Activated T-cell treated with anti-CD3 and anti-CD28 coated beads for 48 hours (primary cell): ENCODE results near the gene AGO3.
"Not testable (repeated sequence)": the region's sequence is repeated elsewhere in the genome, so short reads cannot be mapped to it uniquely, and the experiment has no call there.

ENCODE experiments used
- DNase-seq: peaks from one replicate; pipeline ENCODE4 v3.0.0-alpha.2; 2020; ENCODE audit warnings: low read depth

Gene AGO3

GRCh38 chr1:35925741-35926140, 5.2 kb upstream of the AGO3 start:
- no peak for DNase-seq

- DNase-seq: no peak
Observed at GRCh38 chr1:35927472-35927871, 3.4 kb upstream of the AGO3 start.

GRCh38 chr1:35929730-35930592, 944 bp upstream of the AGO3 start:
- peak; percentile 7 for DNase-seq

- DNase-seq: no peak
Observed at GRCh38 chr1:35931446-35932157, 697 bp downstream of the AGO3 start.

- DNase-seq: no peak
Observed at GRCh38 chr1:35932158-35932636, 1.3 kb downstream of the AGO3 start.

GRCh38 chr1:35932941-35933340, 2.0 kb downstream of the AGO3 start:
- no peak for DNase-seq

GRCh38 chr1:35935442-35936388, 4.8 kb downstream of the AGO3 start:
- DNase-seq: no peak

GRCh38 chr1:35936838-35937237, 5.9 kb downstream of the AGO3 start:
- DNase-seq: no peak

GRCh38 chr1:35939484-35939883, 8.6 kb downstream of the AGO3 start:
- DNase-seq: no peak

- DNase-seq: no peak
Observed at GRCh38 chr1:35945327-35945726, 14.4 kb downstream of the AGO3 start.

GRCh38 chr1:35947547-35947946, 16.6 kb downstream of the AGO3 start:
- no peak for DNase-seq

GRCh38 chr1:35958558-35958957, 27.7 kb downstream of the AGO3 start:
- no peak for DNase-seq

- DNase-seq: no peak
Observed at GRCh38 chr1:35959304-35959703, 28.4 kb downstream of the AGO3 start.

GRCh38 chr1:35962952-35963351, 32.0 kb downstream of the AGO3 start:
- DNase-seq: no peak

- not testable (repeated sequence) for DNase-seq
Observed at GRCh38 chr1:35964277-35964676, 33.4 kb downstream of the AGO3 start.

- DNase-seq: no peak
Observed at GRCh38 chr1:35968396-35968795, 37.5 kb downstream of the AGO3 start.

GRCh38 chr1:35971601-35972000, 40.7 kb downstream of the AGO3 start:
- DNase-seq: no peak

GRCh38 chr1:35972631-35973030, 41.7 kb downstream of the AGO3 start:
- not testable (repeated sequence) for DNase-seq

GRCh38 chr1:35980090-35980489, 49.2 kb downstream of the AGO3 start:
- no peak for DNase-seq

GRCh38 chr1:35988237-35988636, 57.3 kb downstream of the AGO3 start:
- no peak for DNase-seq

- DNase-seq: no peak
Observed at GRCh38 chr1:36006941-36007500, 76.1 kb downstream of the AGO3 start.

GRCh38 chr1:36007741-36008140, 76.8 kb downstream of the AGO3 start:
- no peak for DNase-seq
